Measurements from ENCODE around the gene PRMT9. TPM values are rescaled to one million over a fixed set of nuclear protein-coding genes. Genes with fewer than 3 reads are reported as not detected.

The PRMT9 gene
- total RNA-seq, 1 experiment from 2014 or later: 6.1 TPM

DNA sequence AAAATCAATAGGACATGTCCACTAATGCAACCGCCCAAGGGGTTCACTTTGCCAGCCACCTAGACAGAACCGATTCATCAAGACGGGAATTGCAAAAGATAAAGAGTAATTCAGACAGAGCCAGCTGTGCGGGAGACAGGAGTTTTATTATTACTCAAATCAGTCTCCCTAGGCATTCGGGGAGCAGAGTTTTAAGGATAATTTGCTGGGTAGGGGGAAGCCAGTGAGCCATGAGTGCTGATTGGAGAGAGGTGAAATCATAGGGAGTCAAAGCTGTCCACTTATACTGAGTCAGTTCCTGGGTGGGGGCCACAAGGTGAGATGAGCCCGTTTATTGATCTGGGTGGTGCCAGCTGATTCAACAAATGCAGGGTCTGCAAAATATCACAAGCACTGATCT lies 58.2 kb downstream of the PRMT9 start:
- Mint-ChIP-seq H3K9me3 (ENCODE audit: unreplicated experiment) (no peaks in the 10 kb centered on the region), H3K27ac (ENCODE audit: low read depth, unreplicated experiment) (no peak overlapping the region), H3K36me3 (ENCODE audit: insufficient read depth, unreplicated experiment) (peaks cover 77% of the 10 kb centered on the region), H3K27me3 (ENCODE audit: insufficient read depth, unreplicated experiment) (no peaks in the 10 kb centered on the region), H3K4me1 (ENCODE audit: insufficient read depth, unreplicated experiment) (peaks cover 7% of the 10 kb centered on the region), H3K4me3 (ENCODE audit: unreplicated experiment) (no peak overlapping the region)
- no peak for DNase-seq (ENCODE audit: unreplicated experiment)
- POLR2A ChIA-PET: interaction anchor here (0.7 to 1.4 kb wide), 2 partner anchors 8 to 9 kb away, joined by 3 read pairs; partner anchors contain the start of gene TMEM184C
- intact Hi-C loops (cut with micrococcal nuclease): no loop called here
- TF ChIP-seq, protein P1, sequence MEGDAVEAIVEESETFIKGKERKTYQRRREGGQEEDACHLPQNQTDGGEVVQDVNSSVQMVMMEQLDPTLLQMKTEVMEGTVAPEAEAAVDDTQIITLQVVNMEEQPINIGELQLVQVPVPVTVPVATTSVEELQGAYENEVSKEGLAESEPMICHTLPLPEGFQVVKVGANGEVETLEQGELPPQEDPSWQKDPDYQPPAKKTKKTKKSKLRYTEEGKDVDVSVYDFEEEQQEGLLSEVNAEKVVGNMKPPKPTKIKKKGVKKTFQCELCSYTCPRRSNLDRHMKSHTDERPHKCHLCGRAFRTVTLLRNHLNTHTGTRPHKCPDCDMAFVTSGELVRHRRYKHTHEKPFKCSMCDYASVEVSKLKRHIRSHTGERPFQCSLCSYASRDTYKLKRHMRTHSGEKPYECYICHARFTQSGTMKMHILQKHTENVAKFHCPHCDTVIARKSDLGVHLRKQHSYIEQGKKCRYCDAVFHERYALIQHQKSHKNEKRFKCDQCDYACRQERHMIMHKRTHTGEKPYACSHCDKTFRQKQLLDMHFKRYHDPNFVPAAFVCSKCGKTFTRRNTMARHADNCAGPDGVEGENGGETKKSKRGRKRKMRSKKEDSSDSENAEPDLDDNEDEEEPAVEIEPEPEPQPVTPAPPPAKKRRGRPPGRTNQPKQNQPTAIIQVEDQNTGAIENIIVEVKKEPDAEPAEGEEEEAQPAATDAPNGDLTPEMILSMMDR (IDR thresholded peaks at IDR 0.05; ENCODE audit: unreplicated experiment): no peak
- CTCF ChIA-PET: interaction anchor here (0.8 to 1.2 kb wide), 2 partner anchors 9 to 241 kb away, joined by 4 to 6 read pairs; no protein-coding TSS in a partner anchor
- no TSS peak for BruUV-seq (replicated peaks)

DNA sequence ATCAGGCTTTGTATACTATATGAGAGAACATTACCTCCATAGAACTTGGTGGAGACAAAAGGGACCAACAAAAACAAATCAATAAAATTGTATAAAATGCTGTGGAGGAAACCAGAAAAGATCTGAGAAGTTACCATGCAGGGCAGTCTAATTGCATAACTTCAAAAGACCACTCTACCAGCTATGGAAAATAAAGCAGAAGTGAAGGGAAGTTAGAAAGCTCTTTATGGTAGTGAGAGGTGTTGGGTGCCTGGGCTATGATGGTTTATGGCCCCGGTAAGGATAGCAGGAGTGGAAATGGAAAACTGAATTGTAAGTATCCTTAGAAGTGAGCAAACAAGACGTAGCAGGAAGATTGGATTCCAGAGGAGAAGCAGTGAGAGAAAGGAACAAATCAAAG lies 63.6 kb downstream of the PRMT9 start:
- Mint-ChIP-seq H3K4me1 (ENCODE audit: insufficient read depth, unreplicated experiment) (peaks cover 18% of the 10 kb centered on the region), H3K27ac (ENCODE audit: low read depth, unreplicated experiment) (peak overlapping the region; percentile 50), H3K36me3 (ENCODE audit: insufficient read depth, unreplicated experiment) (peaks cover 32% of the 10 kb centered on the region), H3K4me3 (ENCODE audit: unreplicated experiment) (peak overlapping the region; percentile 15), H3K27me3 (ENCODE audit: insufficient read depth, unreplicated experiment) (no peaks in the 10 kb centered on the region), H3K9me3 (ENCODE audit: unreplicated experiment) (no peaks in the 10 kb centered on the region)
- intact Hi-C loops (cut with micrococcal nuclease): no loop called here
- no peak for DNase-seq (ENCODE audit: unreplicated experiment)
- TF ChIP-seq, protein P1 (IDR thresholded peaks at IDR 0.05; ENCODE audit: unreplicated experiment): no peak
- TSS peak; percentile 2 for BruUV-seq (replicated peaks)
- CTCF ChIA-PET: interaction anchor here (0.6 to 1.1 kb wide), 3 partner anchors 101 to 263 kb away, joined by 3 read pairs; no protein-coding TSS in a partner anchor
- POLR2A ChIA-PET: interaction anchor here (0.6 to 1.1 kb wide), 3 partner anchors 20 to 1189 kb away, joined by 3 to 4 read pairs (median 3); no protein-coding TSS in a partner anchor

DNA sequence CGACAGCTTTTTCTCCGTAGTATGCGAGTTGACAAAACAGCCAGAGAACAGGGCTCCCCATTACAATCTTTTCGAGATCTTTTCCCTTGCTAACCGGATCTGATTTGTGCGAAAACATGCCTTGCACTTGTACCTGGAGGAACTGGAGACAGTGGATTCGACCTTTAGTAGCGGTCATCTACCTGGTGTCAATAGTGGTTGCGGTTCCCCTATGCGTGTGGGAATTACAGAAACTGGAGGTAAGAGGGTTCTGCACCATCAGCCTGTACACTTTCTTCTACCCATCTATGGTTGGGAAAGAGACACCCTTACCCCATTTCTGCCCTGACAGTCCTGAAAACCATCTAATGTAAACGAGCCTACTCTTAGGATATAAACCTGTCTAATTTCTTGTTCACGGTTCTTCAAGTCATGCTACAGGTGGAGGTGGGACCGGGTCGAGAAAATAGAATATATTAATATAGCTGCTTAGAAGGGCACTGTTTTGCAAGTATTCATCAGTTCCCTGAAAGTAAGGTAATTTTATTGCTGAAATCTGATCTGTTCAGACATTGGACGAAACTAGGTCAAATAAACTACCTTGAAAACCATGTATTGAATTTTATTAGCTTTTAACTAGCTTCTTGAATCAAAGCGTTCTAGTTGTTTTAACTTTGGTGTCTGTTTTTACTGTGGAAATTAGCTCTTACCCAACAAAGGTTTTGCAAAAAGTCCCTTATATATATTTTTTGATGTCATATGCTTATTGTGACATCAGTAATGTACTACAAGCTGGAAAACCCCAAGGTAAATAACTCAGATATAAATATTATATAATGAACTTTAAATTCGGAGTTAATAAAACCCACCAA lies 65.9 kb downstream of the PRMT9 start:
- no peaks in the 10 kb centered on the region for H3K9me3 Mint-ChIP-seq (ENCODE audit: unreplicated experiment)

More for the DNA sequence above, 65.9 kb downstream of the PRMT9 start:
- BruUV-seq (replicated peaks): no TSS peak
- no peaks in the 10 kb centered on the region for H3K27me3 Mint-ChIP-seq (ENCODE audit: insufficient read depth, unreplicated experiment)
- DNase-seq (ENCODE audit: unreplicated experiment): peak; percentile 26
- H3K4me3 Mint-ChIP-seq (ENCODE audit: unreplicated experiment): peak overlapping the region; percentile 82
- peaks cover 18% of the 10 kb centered on the region for H3K4me1 Mint-ChIP-seq (ENCODE audit: insufficient read depth, unreplicated experiment)
- TF ChIP-seq, protein P1 (IDR thresholded peaks at IDR 0.05; ENCODE audit: unreplicated experiment): no peak
- H3K36me3 Mint-ChIP-seq (ENCODE audit: insufficient read depth, unreplicated experiment): peaks cover 13% of the 10 kb centered on the region
- POLR2A ChIA-PET: interaction anchor here (0.5 to 4.4 kb wide), 31 partner anchors 8 to 1998 kb away, joined by 3 to 51 read pairs (median 4); partner anchors contain the start of genes ARHGAP10, MMAA and PRMT9
- peak overlapping the region; percentile 86 for H3K27ac Mint-ChIP-seq (ENCODE audit: low read depth, unreplicated experiment)
- intact Hi-C loops (cut with micrococcal nuclease): loop anchor here (2.0 kb wide), 1 partner anchor 249 kb away; no protein-coding TSS in a partner anchor
- CTCF ChIA-PET: interaction anchor here (0.5 to 2.7 kb wide), 10 partner anchors 10 to 479 kb away, joined by 3 to 13 read pairs (median 4); no protein-coding TSS in a partner anchor
